Raji (cell line): ENCODE results near the gene FFAR2.

ENCODE experiments used
- POLR2A ChIP-seq: IDR thresholded peaks from 2 replicates; pipeline ENCODE4 v1.6.1; 2011; ENCODE audit warnings: low read depth, low read length, control low read depth; ENCODE audit not compliant: insufficient read depth

The FFAR2 gene

DNA sequence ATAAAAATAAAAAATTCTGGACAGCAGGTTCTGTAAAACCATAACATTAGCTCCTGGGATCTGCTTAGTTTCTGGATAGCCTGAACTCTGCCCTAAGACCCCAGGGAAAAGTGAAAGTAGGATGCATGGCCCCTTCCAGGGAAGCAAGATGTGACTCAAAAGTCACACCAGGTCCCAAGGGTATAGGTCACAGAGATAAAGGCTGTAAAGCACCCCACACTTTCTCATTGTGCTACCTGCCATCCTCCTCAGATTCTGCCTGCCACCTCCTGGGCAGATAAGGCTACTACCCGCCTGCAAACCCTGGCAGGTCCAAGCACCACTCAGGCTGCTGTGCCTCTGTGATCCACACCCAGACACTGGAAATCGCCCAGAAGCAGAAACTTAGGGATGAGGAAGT, 20.6 kb downstream of the FFAR2 start:
- no peak for TF ChIP-seq POLR2A

GRCh38 chr19:35470128-35470527, 22.1 kb downstream of the FFAR2 start:
- TF ChIP-seq POLR2A, result no peak

- TF ChIP-seq POLR2A, result no peak
Observed at GRCh38 chr19:35471946-35472345, 23.9 kb downstream of the FFAR2 start.

DNA sequence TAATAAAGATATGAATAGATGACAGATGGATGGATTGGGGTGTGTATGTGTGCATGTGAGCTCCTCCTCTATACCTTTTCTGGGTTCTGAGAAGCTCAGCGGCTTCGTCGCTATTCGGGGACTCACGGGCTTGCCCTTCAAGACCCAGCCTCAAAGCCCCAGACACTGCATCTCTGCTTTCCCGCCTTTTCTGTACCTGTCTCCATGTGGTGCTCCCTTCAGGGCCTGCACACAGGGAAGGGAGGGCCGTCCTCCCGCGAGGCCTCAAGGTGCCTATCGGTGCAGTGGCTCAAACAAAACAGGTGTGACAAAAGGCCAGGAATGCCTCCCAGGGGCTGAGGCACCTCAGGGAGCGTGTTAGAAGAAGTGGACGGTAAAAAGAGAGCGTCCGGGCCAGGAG, 26.0 kb downstream of the FFAR2 start:
- no peak for TF ChIP-seq POLR2A

- TF ChIP-seq POLR2A, result no peak
Observed at GRCh38 chr19:35476149-35476548, 28.1 kb downstream of the FFAR2 start.

DNA sequence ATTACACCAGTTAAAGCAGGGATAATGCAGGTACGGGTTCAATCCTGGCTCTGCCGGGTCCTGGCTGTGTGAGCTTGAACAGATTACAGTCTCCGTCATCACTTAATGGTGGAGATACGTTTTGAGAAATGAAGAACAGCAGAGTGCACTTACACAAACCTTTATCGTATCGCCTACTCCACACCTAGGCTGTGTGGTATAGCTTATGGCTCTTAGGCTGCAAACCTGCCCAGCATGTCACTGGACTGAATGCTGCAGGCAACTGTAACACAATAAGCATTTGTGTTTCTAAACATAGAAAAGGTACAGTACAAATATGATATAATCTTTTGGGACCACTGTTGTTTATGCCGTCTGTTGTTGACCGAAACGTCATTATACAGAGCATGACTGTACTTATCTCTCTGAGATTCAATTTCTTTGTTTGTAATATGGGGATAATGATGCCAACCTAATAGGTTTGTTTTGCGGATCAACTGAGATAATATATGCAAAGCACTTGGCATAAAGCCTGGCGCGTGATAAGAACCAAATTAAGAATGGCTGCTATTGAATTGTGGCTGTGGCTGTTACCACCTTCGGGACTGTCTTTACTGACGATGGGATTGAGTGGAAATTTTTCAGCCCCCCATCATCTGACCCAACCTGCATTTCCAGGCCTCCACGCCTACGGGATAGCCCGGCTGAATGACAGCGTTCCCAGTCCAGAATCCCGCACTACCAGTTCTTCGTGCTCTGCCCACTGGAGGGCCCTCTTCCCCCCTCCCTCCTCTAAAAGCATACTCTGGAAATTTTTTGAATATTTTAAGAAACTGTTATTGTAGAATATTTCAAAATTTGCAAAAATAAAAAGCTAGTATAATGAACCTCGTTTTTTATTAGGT, 31.0 kb downstream of the FFAR2 start:
- TF ChIP-seq POLR2A, result no peak

- TF ChIP-seq POLR2A, result no peak
Observed at GRCh38 chr19:35483089-35483488, 35.0 kb downstream of the FFAR2 start.

DNA sequence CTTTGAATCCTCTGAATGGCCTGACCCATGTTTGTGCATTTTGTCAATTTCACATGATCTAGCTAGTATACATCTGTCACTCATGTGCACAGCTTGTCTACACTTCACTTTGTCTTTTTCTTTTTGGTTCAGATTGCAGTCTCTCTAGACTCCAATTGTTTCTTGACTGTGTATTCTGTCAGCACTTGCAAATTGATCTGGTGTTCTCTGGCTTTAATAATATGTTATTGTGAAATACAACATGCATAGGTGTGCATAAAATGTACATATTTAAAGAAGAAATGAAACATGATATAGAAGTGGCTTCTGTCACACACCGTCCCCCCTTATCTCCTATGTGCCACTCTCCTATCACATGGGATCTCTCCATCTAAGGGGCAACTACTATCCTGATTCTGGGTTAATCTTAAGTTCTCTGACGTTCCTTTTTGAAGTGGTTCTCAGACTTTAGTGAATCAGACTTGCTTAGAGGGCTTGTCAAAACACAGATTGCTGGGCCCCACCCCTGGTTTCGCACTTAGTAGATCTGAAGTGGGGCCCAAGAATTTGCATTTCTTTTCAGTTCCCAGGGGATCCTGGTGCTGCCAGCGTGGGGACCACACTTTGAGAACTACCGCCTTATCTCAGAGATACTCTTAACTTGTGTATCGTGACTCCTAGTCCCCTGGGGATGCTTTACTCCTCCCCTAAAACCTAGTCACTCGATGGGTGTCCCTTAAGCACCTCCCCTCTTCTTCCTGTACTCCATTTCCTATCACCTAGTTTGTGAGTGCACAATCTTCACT, 36.4 kb downstream of the FFAR2 start:
- no peak for TF ChIP-seq POLR2A

DNA sequence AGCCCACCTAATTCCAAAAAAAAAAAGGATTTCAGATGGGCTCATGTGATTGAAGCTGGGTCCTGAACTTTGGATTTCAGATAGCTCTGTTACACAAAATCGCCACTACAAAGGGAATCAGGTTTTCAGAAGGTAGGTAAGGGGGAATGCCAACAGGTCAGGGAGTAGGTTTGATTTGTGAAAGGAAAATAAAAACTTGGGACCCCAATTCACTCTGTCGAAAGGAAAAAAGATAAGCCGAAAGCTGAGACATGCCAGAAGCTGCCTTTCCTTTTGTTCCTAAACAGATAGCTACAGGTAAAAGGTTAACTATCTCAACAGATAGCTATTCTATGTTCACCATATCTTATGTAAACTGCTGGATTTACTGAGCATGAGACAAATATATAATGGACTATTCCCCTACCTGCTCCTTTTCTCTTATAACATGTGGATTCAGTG, 38.2 kb downstream of the FFAR2 start:
- no peak for TF ChIP-seq POLR2A

DNA sequence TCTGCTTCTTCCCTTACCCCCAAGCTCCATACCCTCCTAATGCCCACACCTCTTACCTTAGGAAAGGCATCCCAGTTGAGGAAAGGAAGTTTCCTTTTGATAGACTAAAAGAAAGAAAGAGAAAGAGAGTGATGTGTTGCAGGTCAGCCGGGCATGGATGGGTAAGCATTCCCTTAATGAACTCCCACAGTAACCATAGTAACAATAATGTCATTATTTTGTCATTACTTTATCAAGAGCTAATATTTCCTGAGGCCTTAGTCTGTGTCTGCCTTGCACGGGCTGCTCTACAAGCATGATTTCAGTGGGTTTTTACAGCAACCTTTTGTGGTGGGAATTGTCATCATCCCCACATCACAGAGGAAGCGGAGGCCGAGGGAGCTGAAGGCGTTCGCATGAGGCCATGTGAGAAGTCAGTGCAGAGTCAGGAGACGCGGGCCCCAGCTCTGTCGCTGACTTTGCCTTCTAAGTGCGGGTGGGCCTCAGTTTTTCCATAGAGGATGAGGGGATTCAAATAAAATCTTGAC, 39.7 kb downstream of the FFAR2 start:
- no peak for TF ChIP-seq POLR2A

DNA sequence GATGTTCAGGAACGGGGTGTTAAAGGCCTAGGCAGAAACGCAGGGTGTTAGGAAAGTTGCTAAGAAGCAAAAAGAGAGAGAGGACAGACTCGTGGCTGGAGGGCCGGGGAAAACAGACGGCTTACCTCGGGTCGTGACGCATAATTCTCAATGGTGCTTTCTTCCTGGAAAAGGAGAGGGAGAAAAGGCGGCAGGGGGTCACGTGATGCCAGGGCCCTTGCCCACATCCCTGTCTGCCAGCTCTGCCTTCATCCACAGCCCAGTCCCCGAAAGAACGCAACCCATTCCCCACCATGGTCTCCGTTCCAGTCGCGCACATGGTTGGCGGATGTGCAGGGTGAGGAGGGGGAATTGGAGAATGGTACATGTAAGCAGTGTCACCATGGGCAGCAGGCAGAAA, 40.6 kb downstream of the FFAR2 start:
- no peak for TF ChIP-seq POLR2A

- TF ChIP-seq POLR2A, result no peak
Observed at GRCh38 chr19:35490364-35490763, 42.3 kb downstream of the FFAR2 start, which contains the start of gene KRTDAP. Gene KRTDAP (minus strand): TSS chr19:35490464. CDS start chr19:35490442, 22 bp downstream.

DNA sequence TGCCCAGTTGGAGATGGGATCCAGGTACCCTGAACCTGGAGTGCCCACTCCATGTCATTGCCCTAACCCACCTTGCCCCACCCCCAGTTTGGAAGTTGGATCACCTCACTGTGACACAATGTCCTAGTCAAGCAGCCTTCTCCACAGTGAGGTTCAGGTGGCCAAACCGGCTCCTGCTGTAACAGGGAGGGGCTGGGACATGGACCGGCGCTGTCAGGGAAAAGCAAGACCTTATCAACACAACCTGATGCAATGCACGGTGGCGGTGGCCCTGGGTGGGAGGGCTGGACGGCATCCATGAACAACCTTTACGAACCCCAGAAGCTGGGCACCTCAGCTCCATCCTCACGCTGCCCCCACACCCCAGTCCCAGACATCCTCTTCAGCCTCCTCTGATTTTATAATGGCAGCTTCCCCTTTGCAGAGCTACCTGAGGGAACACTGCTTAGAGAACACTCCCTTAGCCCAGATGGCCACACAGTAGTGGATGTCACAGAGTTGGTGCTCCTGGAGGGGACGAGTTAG, 43.8 kb downstream of the FFAR2 start:
- TF ChIP-seq POLR2A, result no peak

DNA sequence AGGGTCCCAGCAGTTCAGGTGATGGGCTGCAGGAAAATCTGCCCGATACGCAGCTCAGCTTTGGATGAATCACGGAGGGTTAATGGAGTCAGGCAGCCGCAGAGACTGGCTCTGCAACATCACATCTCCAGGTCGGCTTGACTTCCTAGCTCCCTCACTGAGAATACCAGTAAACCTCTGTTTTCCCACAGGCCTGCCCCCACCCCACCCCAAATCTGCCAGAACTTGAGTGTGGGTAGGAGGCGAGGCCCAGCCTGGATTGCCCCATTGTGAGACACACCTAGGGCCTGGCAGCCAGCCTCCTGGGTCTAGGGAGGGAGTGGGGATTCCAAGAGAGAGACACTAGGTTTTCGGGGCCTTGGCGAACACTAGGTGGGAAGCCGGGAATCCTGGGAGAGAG, 45.9 kb downstream of the FFAR2 start:
- no peak for TF ChIP-seq POLR2A

DNA sequence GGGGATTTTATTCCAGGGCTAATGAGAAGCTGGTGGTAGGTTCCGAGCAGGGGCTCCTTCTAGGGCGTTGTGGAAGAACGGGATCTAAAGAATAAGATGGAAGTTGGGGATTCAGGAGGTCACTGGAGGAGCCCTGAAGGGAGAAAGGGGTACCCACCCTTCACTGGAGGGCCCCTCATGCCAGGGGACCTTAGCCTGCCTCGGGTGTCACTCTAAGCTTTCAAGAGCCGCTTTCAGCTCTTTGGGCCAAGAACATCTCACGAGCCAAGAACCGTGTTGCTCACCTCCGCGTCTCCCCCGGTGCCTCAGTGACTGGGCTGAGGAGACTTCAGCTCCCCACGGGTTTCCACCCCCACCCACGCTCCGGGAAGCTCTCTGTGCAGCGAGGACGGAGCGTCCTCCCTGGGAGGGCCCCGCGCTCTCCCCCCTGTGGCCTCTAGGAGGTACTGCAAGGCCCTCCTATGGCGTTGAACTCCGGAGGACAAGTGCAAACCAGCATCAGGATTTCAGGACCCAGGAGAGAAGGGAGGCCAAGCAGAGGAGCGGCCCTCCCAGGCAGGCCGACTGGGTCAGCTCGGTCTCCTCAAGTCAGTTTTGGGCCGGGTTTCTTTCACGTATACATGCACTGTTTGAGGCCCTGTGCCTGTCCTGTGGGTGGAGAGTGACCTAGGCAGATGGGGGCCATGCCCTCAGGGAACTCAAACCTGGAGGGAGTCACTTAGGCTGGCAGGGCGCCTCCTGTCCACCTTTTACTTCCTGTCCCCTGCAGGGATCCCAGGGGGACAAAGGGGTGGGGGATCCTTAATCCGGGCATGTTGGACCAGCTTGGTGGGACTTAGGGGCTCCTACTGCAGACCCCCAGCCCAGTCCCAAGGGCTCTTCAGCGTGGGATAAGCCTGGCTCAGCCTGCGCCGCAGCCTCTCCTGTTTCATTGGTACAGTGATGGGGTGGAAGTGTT, 47.3 kb downstream of the FFAR2 start:
- no peak for TF ChIP-seq POLR2A

- TF ChIP-seq POLR2A, result no peak
Observed at GRCh38 chr19:35497406-35497805, 49.3 kb downstream of the FFAR2 start.
